Measurements from ENCODE around the gene HOXB7. TPM values are rescaled to one million over a fixed set of nuclear protein-coding genes. Genes with fewer than 3 reads are reported as not detected.

The HOXB7 gene
- total and polyA plus RNA-seq, 2 experiments from 2014 or later: not detected

- TF ChIP-seq CTCF (conservative IDR thresholded peaks at IDR 0.05; ENCODE audit: low read depth in 2 of 2): no peak
- no peak for TF ChIP-seq EZH2phosphoT487 (IDR thresholded peaks at IDR 0.05; ENCODE audit: unreplicated experiment)
- TF ChIP-seq STAT1 (IDR thresholded peaks at IDR 0.05; ENCODE audit: unreplicated experiment): no peak
- TF ChIP-seq CREB1 (CRISPR knock-in tag; IDR thresholded peaks at IDR 0.05; ENCODE audit: low read depth): no peak
- no peak for TF ChIP-seq ETS1 (IDR thresholded peaks at IDR 0.05)
- TF ChIP-seq EZH2 (IDR thresholded peaks at IDR 0.05; ENCODE audit: low read depth, unreplicated experiment): no peak
These were observed 31.4 kb downstream of the HOXB7 start (continued) for GRCh38 chr17:48579471-48579759.

- peaks cover 10% of the 10 kb centered on the region for H3K9me3 Mint-ChIP-seq
- no peaks in the 10 kb centered on the region for H3K79me2 ChIP-seq (replicated peaks; ENCODE audit: insufficient read depth)
- peaks cover 62% of the 10 kb centered on the region for H4K20me1 ChIP-seq (replicated peaks; ENCODE audit: insufficient read depth)
- ATAC-seq (peak; percentile 19), DNase-seq (ENCODE audit: low spot score) (no peak)
- H3K27me3 Mint-ChIP-seq (ENCODE audit: insufficient read depth, low read depth, poor library complexity): peaks cover 59% of the 10 kb centered on the region
- H3K4me3 Mint-ChIP-seq: peak overlapping the region; percentile 21; the same call in 2 of the 3 replicates
- H3F3A ChIP-seq (replicated peaks; ENCODE audit: low read depth): peaks cover 57% of the 10 kb centered on the region
- peaks cover 59% of the 10 kb centered on the region for H3K4me1 ChIP-seq (ENCODE audit: insufficient read depth)
- H3K36me3 Mint-ChIP-seq (ENCODE audit: low read depth): no peaks in the 10 kb centered on the region
- no peak overlapping the region for H3K27ac ChIP-seq (ENCODE audit: low read depth)
- H2AFZ ChIP-seq: no peak overlapping the region
- no peaks in the 10 kb centered on the region for H3K36me3 ChIP-seq (ENCODE audit: insufficient read depth)
- H3K4me3 ChIP-seq: peak overlapping the region; percentile 42
- no peaks in the 10 kb centered on the region for H3K9me2 ChIP-seq (ENCODE audit: insufficient read depth)
- H3K27me3 ChIP-seq (ENCODE audit: insufficient read depth): peaks cover 100% of the 10 kb centered on the region
- peak overlapping the region; percentile 66 for H3K4me2 ChIP-seq
- H3K27ac Mint-ChIP-seq: no peak overlapping the region
- peaks cover 31% of the 10 kb centered on the region for H3K4me1 Mint-ChIP-seq
- no peak for TF ChIP-seq EZH2phosphoT487 (IDR thresholded peaks at IDR 0.05; ENCODE audit: unreplicated experiment)
- no peak for TF ChIP-seq ZNF114 (CRISPR knock-in tag; IDR thresholded peaks at IDR 0.05)
- TF ChIP-seq REST (IDR thresholded peaks at IDR 0.05; ENCODE audit: unreplicated experiment): no peak
- no peak for TF ChIP-seq POLR2AphosphoS5 (IDR thresholded peaks at IDR 0.05; ENCODE audit: low read depth)
- TF ChIP-seq ETS1 (IDR thresholded peaks at IDR 0.05): no peak
- peak; percentile 92 for TF ChIP-seq EZH2 (IDR thresholded peaks at IDR 0.05; ENCODE audit: low read depth, unreplicated experiment)
- TF ChIP-seq STAT1 (IDR thresholded peaks at IDR 0.05; ENCODE audit: unreplicated experiment): no peak
- no peak for TF ChIP-seq CREB1 (CRISPR knock-in tag; IDR thresholded peaks at IDR 0.05; ENCODE audit: low read depth)
These were observed 32.0 kb downstream of the HOXB7 start for GRCh38 chr17:48578616-48579470.

Measured in GM23338 (cell line).